T1000 (cell line): ENCODE data around the gene DCLK2.

Experiments
- DNase-seq: peaks from one replicate; lab custom pipeline; 2025; ENCODE audit warnings: mixed read lengths; lab: John Stamatoyannopoulos, UW

The DCLK2 gene

GRCh38 chr4:150117629-150118028 lies 39.4 kb downstream of the DCLK2 start:
- no peak for DNase-seq

- DNase-seq, result no peak
These were observed 41.2 kb downstream of the DCLK2 start for GRCh38 chr4:150119492-150119891.

- DNase-seq, result no peak
These were observed 44.8 kb downstream of the DCLK2 start for GRCh38 chr4:150123087-150123486.

GRCh38 chr4:150123796-150124677 lies 45.8 kb downstream of the DCLK2 start:
- DNase-seq, result no peak

- no peak for DNase-seq
These were observed 48.1 kb downstream of the DCLK2 start for GRCh38 chr4:150126201-150126863.

DNA sequence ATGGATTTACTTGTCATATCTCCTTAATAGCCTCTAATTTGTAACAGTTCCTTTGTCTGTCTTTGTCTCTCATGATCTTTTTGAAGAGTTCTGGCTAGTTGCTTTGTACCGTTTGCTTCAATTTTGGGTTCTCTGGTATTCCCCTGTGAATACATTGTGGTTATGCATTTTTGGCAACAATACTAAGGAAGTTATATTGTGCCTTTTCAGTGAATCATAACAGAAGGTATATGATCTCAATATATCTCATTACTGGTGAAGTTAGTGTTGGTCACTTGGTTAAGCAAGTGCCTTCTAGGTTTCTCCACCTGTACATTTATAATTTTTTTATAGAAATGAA lies 48.6 kb downstream of the DCLK2 start:
- DNase-seq, result no peak

GRCh38 chr4:150127757-150128156 lies 49.5 kb downstream of the DCLK2 start:
- no peak for DNase-seq

DNA sequence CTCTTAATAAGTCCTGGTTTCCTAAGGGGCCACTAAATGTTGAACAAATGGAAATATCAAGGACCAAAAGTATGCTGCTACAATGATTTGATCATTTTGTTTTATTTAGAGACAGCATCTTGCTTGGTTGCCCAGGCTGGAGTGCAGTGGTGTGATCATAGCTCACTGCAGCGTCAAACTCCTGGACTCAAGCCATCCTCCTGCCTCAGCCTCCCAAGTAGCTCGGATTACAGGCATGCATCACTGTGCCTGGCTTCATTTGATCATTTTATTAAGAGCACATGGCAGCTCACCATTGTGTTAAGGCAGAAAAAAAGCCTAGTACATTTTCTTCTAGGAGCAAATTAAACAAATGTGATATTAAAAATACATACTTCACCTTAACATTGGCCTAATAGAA lies 52.7 kb downstream of the DCLK2 start:
- no peak for DNase-seq

- no peak for DNase-seq
These were observed 53.5 kb downstream of the DCLK2 start for GRCh38 chr4:150131581-150132228.

DNA sequence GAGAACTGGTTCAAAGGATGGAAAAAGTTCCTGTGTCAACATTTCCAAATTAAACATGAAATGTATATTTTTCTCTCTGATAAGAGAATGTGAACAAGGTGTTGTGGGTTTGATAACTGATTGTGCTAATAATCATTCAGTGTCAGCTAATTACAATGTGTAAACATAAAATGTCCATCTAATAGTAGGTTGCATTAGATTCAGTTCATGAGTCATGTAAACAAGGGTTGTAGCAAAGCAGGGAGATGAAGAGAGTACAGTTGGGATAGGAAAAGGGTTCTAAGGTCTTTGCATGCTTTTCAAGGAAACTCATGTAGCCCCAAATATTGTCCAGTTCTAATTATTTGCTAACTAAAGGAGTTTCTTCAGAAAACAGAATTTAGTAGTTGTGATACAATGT lies 55.4 kb downstream of the DCLK2 start:
- no peak for DNase-seq

- no peak for DNase-seq
These were observed 57.0 kb downstream of the DCLK2 start for GRCh38 chr4:150135134-150135772.

GRCh38 chr4:150136036-150136435 lies 57.8 kb downstream of the DCLK2 start:
- DNase-seq, result no peak

DNA sequence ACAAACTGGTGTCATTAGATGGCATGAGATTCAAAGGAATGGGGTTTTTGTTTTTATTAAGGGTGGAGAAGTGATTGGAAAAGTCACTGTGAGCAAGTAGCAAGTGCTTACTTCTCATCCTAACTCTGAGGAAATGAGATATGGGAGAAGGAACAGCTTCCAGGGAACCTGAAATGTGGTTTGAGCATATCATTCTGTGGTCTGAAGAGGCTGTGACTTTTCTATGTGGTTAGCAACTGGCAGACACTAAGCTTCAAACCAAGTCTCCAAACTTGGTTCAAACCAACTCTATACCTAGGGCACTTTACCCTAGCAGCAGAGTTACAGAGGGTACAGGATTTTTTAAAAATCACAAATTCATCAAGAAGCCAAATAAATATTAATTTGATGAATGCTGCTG lies 58.2 kb downstream of the DCLK2 start:
- DNase-seq, result no peak

- DNase-seq, result no peak
These were observed 61.1 kb downstream of the DCLK2 start for GRCh38 chr4:150139297-150139865.

GRCh38 chr4:150140774-150141400 lies 62.6 kb downstream of the DCLK2 start:
- DNase-seq, result no peak

GRCh38 chr4:150141756-150142155 lies 63.5 kb downstream of the DCLK2 start:
- DNase-seq, result no peak

- no peak for DNase-seq
These were observed 64.6 kb downstream of the DCLK2 start for GRCh38 chr4:150142831-150143230.

DNA sequence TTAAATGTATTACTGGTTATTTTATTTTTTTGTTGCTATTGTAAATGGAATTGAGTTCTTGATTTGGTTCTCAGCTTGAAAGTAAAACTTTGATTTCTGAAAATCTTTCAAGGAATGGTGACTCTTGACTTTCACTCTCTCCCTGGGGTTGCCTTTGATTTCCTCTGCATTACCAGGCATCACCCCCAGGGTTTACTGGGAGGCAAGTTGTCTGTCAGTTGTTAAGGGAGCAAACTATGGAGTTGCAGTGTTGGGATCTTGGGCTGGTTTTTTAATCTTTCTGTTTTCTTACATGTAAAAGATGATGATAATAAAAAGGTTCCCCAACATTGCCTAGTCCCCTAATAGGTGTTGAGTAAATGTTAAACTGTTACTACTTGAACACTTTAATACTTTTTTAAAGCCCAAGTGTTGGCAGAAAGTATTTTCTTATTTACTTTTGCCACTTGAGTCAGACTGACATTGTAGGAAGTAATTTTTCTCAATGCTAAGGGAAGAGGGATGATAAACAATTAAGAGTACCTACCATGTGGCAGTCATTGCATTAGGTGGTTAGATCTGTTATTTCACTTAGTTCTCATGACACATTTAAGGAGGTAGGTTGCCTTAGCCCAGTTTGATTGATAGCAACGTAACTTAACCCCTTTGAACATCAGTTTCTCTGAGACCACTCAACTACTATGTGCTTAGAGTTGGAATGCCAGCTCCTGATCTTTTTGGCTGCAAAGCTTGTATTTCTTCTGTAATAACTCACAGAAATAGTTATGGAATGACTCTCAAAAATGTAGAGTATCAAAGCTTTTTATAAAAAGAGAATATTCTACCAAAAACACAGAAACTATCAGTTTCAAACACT lies 67.1 kb downstream of the DCLK2 start:
- DNase-seq, result no peak

GRCh38 chr4:150145946-150146340 lies 67.7 kb downstream of the DCLK2 start:
- DNase-seq, result no peak

DNA sequence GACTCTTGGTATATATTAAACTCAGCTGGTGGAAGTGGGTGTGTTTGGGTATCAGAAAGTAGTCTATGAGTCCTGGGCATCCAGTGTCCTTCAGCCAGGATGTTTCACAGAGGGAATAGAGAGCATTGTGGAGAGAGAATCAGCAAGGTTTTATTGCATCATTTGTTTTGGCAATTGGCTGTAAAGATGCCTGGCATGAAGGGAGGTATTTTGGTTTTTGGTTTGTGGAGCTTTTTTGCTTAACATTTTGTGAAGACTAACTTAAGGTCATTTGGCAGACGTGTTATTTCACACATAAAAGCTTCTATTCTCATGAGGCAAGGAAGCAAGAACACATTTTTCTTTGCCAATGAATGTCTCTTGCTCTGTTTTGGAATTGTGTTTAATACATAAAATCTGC lies 71.1 kb downstream of the DCLK2 start:
- no peak for DNase-seq

- DNase-seq, result no peak
These were observed 72.4 kb downstream of the DCLK2 start for GRCh38 chr4:150150629-150151062.
